ENCODE measurements around the gene GLG1.
"Not testable (repeated sequence)": the region's sequence is repeated elsewhere in the genome, so short reads cannot be mapped to it uniquely, and the experiment has no call there.

DNA sequence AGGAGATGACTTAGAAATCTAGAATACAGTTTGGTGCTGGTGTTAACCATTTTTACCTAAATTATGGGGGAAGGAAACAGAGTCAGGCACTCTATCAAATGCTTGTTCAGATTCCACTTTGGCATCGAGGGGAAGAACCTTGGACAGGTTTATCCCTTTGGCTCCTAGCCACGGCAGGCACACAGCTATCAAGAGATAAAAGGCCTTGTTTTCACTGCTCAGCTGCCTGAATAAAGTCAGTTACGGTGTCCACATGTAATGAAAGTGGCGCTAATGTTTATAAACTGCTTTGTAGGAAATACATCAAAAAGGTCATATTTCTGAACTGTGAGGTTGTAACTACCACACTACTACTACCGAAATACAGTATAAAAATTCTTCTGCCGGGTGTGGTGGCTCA is 66.3 kb downstream of the GLG1 start:
- TF ChIP-seq, protein P1, sequence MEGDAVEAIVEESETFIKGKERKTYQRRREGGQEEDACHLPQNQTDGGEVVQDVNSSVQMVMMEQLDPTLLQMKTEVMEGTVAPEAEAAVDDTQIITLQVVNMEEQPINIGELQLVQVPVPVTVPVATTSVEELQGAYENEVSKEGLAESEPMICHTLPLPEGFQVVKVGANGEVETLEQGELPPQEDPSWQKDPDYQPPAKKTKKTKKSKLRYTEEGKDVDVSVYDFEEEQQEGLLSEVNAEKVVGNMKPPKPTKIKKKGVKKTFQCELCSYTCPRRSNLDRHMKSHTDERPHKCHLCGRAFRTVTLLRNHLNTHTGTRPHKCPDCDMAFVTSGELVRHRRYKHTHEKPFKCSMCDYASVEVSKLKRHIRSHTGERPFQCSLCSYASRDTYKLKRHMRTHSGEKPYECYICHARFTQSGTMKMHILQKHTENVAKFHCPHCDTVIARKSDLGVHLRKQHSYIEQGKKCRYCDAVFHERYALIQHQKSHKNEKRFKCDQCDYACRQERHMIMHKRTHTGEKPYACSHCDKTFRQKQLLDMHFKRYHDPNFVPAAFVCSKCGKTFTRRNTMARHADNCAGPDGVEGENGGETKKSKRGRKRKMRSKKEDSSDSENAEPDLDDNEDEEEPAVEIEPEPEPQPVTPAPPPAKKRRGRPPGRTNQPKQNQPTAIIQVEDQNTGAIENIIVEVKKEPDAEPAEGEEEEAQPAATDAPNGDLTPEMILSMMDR (IDR thresholded peaks at IDR 0.05): not testable (repeated sequence)
- not testable (repeated sequence) for TF ChIP-seq POLR2A (IDR thresholded peaks at IDR 0.05)
